Chondrocyte (in vitro differentiated cells): ENCODE data around the gene EIF4E3. TPM values are rescaled to one million over a fixed set of nuclear protein-coding genes. Genes with fewer than 3 reads are reported as not detected.

Experiments
- DNase-seq: peaks from one replicate; pipeline ENCODE4 v3.0.0; 2021; ENCODE audit warnings: mixed read lengths, low spot score
- H3K27ac Mint-ChIP-seq: one replicate; pipeline ENCODE4 v1.8.0; 2021; ENCODE audit warnings: mild to moderate bottlenecking, moderate library complexity, mixed read lengths; ENCODE audit not compliant: unreplicated experiment
- H3K27me3 Mint-ChIP-seq: 2 replicates; pipeline ENCODE4 v1.8.0; 2021; ENCODE audit warnings: low read depth, mixed read lengths
- H3K36me3 Mint-ChIP-seq: 2 replicates; pipeline ENCODE4 v1.8.0; 2021; ENCODE audit warnings: low read depth, mixed read lengths
- H3K4me1 Mint-ChIP-seq: 2 replicates; pipeline ENCODE4 v1.8.0; 2021; ENCODE audit warnings: low read depth, mild to moderate bottlenecking, mixed read lengths
- H3K4me3 Mint-ChIP-seq: one replicate; pipeline ENCODE4 v1.8.0; 2021; ENCODE audit warnings: mild to moderate bottlenecking, moderate library complexity, mixed read lengths; ENCODE audit not compliant: unreplicated experiment
- H3K9me3 Mint-ChIP-seq: 2 replicates; pipeline ENCODE4 v1.8.0; 2021; ENCODE audit warnings: low read depth, mixed read lengths
- total RNA-seq: library from RNA; stranded (reverse); gene quantifications from 3 replicates; pipeline ENCODE4 v1.2.1, GENCODE V29; 2021
- TF ChIP-seq, protein P1 (sequence below): fragments of 200-600 bp; sonication (generic); IDR thresholded peaks from 2 replicates; pipeline ENCODE4 v1.5.0; 2021; ENCODE audit warnings: antibody characterized with exemption, mild to moderate bottlenecking, moderate library complexity

EIF4E3 gene
- total RNA-seq, 1 donor from 2014 or later: 12.4 TPM

DNA sequence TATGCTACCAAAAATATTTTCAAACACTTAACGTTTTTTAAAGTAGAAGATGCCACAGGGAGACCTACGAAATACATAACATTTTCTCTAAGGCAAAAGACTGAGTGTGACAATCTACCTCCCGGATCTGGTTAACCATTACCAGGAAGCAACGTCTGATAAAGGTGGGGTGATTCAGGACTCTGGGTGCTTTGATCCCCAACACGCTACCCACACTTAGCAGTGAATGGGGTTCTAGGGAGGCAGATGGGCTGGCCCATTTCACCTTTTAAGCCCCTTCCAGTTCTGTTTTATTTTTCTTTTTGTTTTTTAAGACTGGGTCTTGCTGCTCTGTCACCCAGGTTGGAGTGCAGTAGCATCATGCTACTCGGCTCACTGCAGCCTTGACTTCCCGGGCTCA is 39.5 kb downstream of the EIF4E3 start:
- H3K27ac Mint-ChIP-seq: no peak overlapping the region
- TF ChIP-seq, protein P1, sequence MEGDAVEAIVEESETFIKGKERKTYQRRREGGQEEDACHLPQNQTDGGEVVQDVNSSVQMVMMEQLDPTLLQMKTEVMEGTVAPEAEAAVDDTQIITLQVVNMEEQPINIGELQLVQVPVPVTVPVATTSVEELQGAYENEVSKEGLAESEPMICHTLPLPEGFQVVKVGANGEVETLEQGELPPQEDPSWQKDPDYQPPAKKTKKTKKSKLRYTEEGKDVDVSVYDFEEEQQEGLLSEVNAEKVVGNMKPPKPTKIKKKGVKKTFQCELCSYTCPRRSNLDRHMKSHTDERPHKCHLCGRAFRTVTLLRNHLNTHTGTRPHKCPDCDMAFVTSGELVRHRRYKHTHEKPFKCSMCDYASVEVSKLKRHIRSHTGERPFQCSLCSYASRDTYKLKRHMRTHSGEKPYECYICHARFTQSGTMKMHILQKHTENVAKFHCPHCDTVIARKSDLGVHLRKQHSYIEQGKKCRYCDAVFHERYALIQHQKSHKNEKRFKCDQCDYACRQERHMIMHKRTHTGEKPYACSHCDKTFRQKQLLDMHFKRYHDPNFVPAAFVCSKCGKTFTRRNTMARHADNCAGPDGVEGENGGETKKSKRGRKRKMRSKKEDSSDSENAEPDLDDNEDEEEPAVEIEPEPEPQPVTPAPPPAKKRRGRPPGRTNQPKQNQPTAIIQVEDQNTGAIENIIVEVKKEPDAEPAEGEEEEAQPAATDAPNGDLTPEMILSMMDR: no peak
- no peak for DNase-seq
- peaks cover 3% of the 10 kb centered on the region for H3K36me3 Mint-ChIP-seq
- no peaks in the 10 kb centered on the region for H3K27me3 Mint-ChIP-seq
- no peaks in the 10 kb centered on the region for H3K9me3 Mint-ChIP-seq
- H3K4me3 Mint-ChIP-seq: no peak overlapping the region
- H3K4me1 Mint-ChIP-seq: peaks cover 29% of the 10 kb centered on the region

DNA sequence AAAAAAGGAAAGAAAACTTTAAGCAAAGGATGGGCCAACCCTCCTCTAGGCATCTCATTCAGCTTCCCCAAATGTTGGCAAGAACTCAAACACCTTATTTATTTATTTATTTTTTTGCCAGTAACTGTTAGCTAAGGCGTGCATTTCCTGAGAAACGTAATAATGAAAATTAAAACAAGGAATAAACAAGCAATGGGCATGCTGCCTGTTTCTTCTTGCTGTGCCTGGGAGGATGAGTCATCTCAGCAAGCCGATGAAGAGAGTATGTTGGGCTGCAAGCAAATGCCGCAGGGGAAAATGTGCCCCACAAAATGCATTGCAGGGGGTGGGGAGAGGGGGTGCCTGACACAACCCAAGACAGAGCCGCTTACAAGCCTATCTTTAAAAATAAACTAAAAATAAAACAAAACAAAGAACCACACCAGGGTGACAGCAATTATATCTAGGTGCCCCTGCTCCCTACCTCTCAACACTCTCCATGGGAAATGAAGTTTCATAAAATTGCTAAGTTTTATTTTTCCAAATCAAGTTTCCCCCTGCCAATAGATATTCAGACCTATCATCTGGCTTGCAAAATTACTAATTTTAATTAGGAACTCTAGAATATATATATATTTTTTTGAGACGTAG is 40.3 kb downstream of the EIF4E3 start:
- Mint-ChIP-seq H3K9me3 (no peaks in the 10 kb centered on the region), H3K4me1 (peaks cover 28% of the 10 kb centered on the region), H3K4me3 (no peak overlapping the region)

GRCh38 chr3:71684046-71684756 is 41.0 kb downstream of the EIF4E3 start:
- H3K27ac Mint-ChIP-seq: no peak overlapping the region
- TF ChIP-seq, protein P1: no peak
- H3K4me3 Mint-ChIP-seq: no peak overlapping the region
- no peaks in the 10 kb centered on the region for H3K9me3 Mint-ChIP-seq
- H3K36me3 Mint-ChIP-seq: peaks cover 3% of the 10 kb centered on the region
- no peak for DNase-seq
- peaks cover 28% of the 10 kb centered on the region for H3K4me1 Mint-ChIP-seq
- H3K27me3 Mint-ChIP-seq: no peaks in the 10 kb centered on the region

More for the DNA sequence above, 40.3 kb downstream of the EIF4E3 start:
- Mint-ChIP-seq H3K36me3 (peaks cover 3% of the 10 kb centered on the region), H3K27ac (no peak overlapping the region), H3K27me3 (no peaks in the 10 kb centered on the region)
- TF ChIP-seq, protein P1: no peak
- no peak for DNase-seq

DNA sequence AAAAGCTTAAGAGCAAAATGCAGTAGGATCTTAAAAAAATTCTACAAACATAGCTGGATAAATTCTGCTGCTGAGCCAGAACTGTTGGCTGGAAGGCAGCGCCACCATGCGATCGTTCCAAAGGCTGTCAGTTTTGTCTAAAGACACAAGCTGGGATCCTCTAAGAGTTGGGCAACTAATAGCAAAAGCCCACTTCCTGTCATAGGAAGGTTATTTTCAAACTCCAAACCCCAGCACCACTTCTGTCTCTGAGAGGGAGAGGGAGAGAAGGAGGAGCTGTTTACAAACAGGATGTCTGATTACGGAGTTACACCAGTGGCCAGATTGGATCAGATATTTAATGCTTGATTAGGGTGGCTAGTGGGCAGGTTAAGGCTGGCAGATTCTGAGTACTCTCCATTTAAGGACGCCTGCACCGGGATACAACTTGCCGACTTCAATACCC is 44.0 kb downstream of the EIF4E3 start:
- Mint-ChIP-seq H3K27me3 (no peaks in the 10 kb centered on the region), H3K4me1 (peaks cover 34% of the 10 kb centered on the region), H3K9me3 (no peaks in the 10 kb centered on the region), H3K4me3 (no peak overlapping the region), H3K27ac (peak overlapping the region; percentile 49), H3K36me3 (no peaks in the 10 kb centered on the region)
- TF ChIP-seq, protein P1: peak; percentile 95
- no peak for DNase-seq

DNA sequence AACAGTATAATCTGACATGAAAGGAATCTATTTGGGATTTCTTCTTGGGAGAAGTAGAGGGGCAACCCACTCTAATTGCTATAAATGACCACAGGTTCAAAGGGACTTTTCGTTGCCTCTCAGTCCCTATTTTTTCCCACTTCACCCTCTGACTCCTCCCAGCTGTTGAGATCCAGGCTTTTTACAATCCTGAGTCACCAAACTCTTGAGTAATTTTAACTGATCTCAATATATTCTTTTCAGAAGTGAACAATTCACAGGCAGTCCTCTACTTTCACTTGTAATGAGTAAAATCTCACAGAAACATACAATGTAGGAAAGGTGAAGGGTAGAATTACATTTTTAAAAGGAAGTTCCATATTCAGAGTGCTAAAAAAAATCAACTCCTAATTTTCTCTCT is 44.6 kb downstream of the EIF4E3 start:
- no peaks in the 10 kb centered on the region for H3K27me3 Mint-ChIP-seq
- H3K36me3 Mint-ChIP-seq: no peaks in the 10 kb centered on the region
- no peaks in the 10 kb centered on the region for H3K9me3 Mint-ChIP-seq
- TF ChIP-seq, protein P1: no peak
- no peak for DNase-seq
- no peak overlapping the region for H3K27ac Mint-ChIP-seq
- no peak overlapping the region for H3K4me3 Mint-ChIP-seq
- H3K4me1 Mint-ChIP-seq: peaks cover 37% of the 10 kb centered on the region
